ENCODE data around the gene LRP2.
"Not testable (repeated sequence)": the region's sequence is repeated elsewhere in the genome, so short reads cannot be mapped to it uniquely, and the experiment has no call there.

DNA sequence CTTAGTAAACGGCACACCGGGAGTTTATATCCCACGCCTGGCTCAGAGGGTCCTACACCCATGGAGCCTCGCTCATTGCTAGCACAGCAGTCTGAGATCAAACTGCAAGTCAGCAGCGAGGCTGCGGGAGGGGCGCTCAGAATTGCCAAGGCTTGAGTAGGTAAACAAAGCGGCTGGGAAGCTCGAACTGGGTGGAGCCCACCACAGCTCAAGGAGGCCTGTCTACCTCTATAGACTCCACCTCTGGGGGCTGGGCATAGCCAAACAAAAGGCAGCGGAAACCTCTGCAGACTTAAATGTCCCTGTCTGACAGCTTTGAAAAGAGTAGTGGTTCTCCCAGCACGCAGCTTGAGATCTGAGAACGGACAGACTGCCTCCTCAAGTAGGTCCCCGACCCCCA lies 37.2 kb upstream of the LRP2 start:
- TF ChIP-seq, protein P1, sequence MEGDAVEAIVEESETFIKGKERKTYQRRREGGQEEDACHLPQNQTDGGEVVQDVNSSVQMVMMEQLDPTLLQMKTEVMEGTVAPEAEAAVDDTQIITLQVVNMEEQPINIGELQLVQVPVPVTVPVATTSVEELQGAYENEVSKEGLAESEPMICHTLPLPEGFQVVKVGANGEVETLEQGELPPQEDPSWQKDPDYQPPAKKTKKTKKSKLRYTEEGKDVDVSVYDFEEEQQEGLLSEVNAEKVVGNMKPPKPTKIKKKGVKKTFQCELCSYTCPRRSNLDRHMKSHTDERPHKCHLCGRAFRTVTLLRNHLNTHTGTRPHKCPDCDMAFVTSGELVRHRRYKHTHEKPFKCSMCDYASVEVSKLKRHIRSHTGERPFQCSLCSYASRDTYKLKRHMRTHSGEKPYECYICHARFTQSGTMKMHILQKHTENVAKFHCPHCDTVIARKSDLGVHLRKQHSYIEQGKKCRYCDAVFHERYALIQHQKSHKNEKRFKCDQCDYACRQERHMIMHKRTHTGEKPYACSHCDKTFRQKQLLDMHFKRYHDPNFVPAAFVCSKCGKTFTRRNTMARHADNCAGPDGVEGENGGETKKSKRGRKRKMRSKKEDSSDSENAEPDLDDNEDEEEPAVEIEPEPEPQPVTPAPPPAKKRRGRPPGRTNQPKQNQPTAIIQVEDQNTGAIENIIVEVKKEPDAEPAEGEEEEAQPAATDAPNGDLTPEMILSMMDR (IDR thresholded peaks at IDR 0.05) = not testable (repeated sequence)
- not testable (repeated sequence) for TF ChIP-seq POLR2A (IDR thresholded peaks at IDR 0.05)

Data from gastroesophageal sphincter (tissue), 3 donors.